Measurements from ENCODE around the gene DNAJC15. TPM values are rescaled to one million over a fixed set of nuclear protein-coding genes. Genes with fewer than 3 reads are reported as not detected.

Gene DNAJC15
- total RNA-seq, 1 donor from 2014 or later: 5.3 TPM

- no peak for DNase-seq (ENCODE audit: extremely low read depth, low read depth, low spot score)
Measured at GRCh38 chr13:43150369-43151207, 127.2 kb downstream of the DNAJC15 start.

GRCh38 chr13:43153436-43154090 is 130.2 kb downstream of the DNAJC15 start:
- DNase-seq (ENCODE audit: extremely low read depth, low read depth, low spot score): no peak

GRCh38 chr13:43154156-43154651 is 130.8 kb downstream of the DNAJC15 start:
- DNase-seq (ENCODE audit: extremely low read depth, low read depth, low spot score): no peak

GRCh38 chr13:43154839-43155238 is 131.5 kb downstream of the DNAJC15 start:
- no peak for DNase-seq (ENCODE audit: extremely low read depth, low read depth, low spot score)

GRCh38 chr13:43156916-43157315 is 133.5 kb downstream of the DNAJC15 start:
- DNase-seq (ENCODE audit: extremely low read depth, low read depth, low spot score): no peak

- DNase-seq (ENCODE audit: extremely low read depth, low read depth, low spot score): no peak
Measured at GRCh38 chr13:43157796-43158195, 134.4 kb downstream of the DNAJC15 start.

- no peak for DNase-seq (ENCODE audit: extremely low read depth, low read depth, low spot score)
Measured at GRCh38 chr13:43158516-43158915, 135.1 kb downstream of the DNAJC15 start.

- no peak for DNase-seq (ENCODE audit: extremely low read depth, low read depth, low spot score)
Measured at GRCh38 chr13:43159026-43159461, 135.7 kb downstream of the DNAJC15 start.

Other genes with a start within 250 kb of the DNAJC15 start
- not detected in 2 replicates for gene FAM216B, start 242.0 kb upstream of the DNAJC15 start, total RNA-seq
- gene EPSTI1, start 31.3 kb upstream of the DNAJC15 start, total RNA-seq: 3.4 and 17.9 TPM in 2 replicates

Measured in glomerular endothelial cell (primary cell).